Neural progenitor cell (in vitro differentiated cells): ENCODE results near the gene UBXN1. TPM values are rescaled to one million over a fixed set of nuclear protein-coding genes. Genes with fewer than 3 reads are reported as not detected.
A peak's percentile ranks its signal among the peaks of the same experiment; 100 is the strongest.
"Not testable (repeated sequence)": the region's sequence is repeated elsewhere in the genome, so short reads cannot be mapped to it uniquely, and the experiment has no call there.

Source experiments
- DNase-seq: peaks from one replicate; pipeline ENCODE4 v3.0.0-alpha.2; 2016; ENCODE audit warnings: low spot score
- H2AFZ ChIP-seq: fragments of 200-600 bp; sonication (generic); replicated peaks from 2 replicates; pipeline ENCODE4 v1.6.1; 2016; ENCODE audit warnings: antibody characterized with exemption
- H3F3A ChIP-seq: fragments of 200-600 bp; sonication (generic); 2 replicates; pipeline ENCODE4 v1.6.1; 2016; ENCODE audit warnings: antibody characterized with exemption, low read depth
- H3K27ac ChIP-seq: fragments of 200-600 bp; sonication (generic); 2 replicates; pipeline ENCODE4 v1.5.1; 2016; ENCODE audit warnings: mild to moderate bottlenecking
- H3K27me3 ChIP-seq: fragments of 200-600 bp; sonication (generic); 2 replicates; pipeline ENCODE4 v1.6.1; 2016; ENCODE audit warnings: mild to moderate bottlenecking, moderate library complexity
- H3K36me3 ChIP-seq: fragments of 200-600 bp; sonication (generic); 2 replicates; pipeline ENCODE4 v1.5.1; 2016
- H3K4me1 ChIP-seq: fragments of 200-600 bp; sonication (generic); 2 replicates; pipeline ENCODE4 v1.6.1; 2016; ENCODE audit warnings: mixed run types
- H3K4me2 ChIP-seq: fragments of 200-600 bp; sonication (generic); 2 replicates; pipeline ENCODE4 v1.6.1; 2016
- H3K4me3 ChIP-seq: fragments of 200-600 bp; sonication (generic); 2 replicates; pipeline ENCODE4 v1.5.1; 2016
- H3K79me2 ChIP-seq: fragments of 200-600 bp; sonication (generic); 2 replicates; pipeline ENCODE4 v1.6.1; 2016; ENCODE audit warnings: low read depth
- H3K9ac ChIP-seq: fragments of 200-600 bp; sonication (generic); 2 replicates; pipeline ENCODE4 v1.6.1; 2016
- H3K9me3 ChIP-seq: fragments of 200-600 bp; sonication (generic); 2 replicates; pipeline ENCODE4 v1.5.1; 2016; ENCODE audit warnings: low read depth
- H4K20me1 ChIP-seq: fragments of 200-600 bp; sonication (generic); 2 replicates; pipeline ENCODE4 v1.6.1; 2016; ENCODE audit warnings: low read depth
- H3K27ac Mint-ChIP-seq: 3 replicates; pipeline ENCODE4 v1.8.0; 2021; ENCODE audit warnings: mixed read lengths
- H3K27me3 Mint-ChIP-seq: 2 replicates; pipeline ENCODE4 v1.8.0; 2022; ENCODE audit warnings: low read depth, mild to moderate bottlenecking, inconsistent platforms, moderate library complexity, mixed read lengths; ENCODE audit not compliant: insufficient read depth
- H3K36me3 Mint-ChIP-seq: 3 replicates; pipeline ENCODE4 v1.8.0; 2021; ENCODE audit warnings: mixed read lengths
- H3K4me1 Mint-ChIP-seq: 3 replicates; pipeline ENCODE4 v1.8.0; 2021; ENCODE audit warnings: mixed read lengths
- H3K4me3 Mint-ChIP-seq: 3 replicates; pipeline ENCODE4 v1.8.0; 2021; ENCODE audit warnings: mild to moderate bottlenecking, moderate library complexity, mixed read lengths
- H3K9me3 Mint-ChIP-seq: 3 replicates; pipeline ENCODE4 v1.8.0; 2020; ENCODE audit warnings: mixed read lengths
- CTCF ChIP-seq: fragments of 200-600 bp; sonication (generic); IDR thresholded peaks from 2 replicates; pipeline ENCODE4 v1.5.1; 2017; ENCODE audit warnings: antibody characterized with exemption, mild to moderate bottlenecking
- EZH2 ChIP-seq: fragments of 200-600 bp; sonication (generic); IDR thresholded peaks from 2 replicates; pipeline ENCODE4 v1.6.1; 2017; ENCODE audit warnings: antibody characterized with exemption, mild to moderate bottlenecking, moderate library complexity
- EZH2phosphoT487 ChIP-seq: fragments of 200-600 bp; sonication (generic); IDR thresholded peaks from 2 replicates; pipeline ENCODE4 v1.6.1; 2017; ENCODE audit warnings: antibody characterized with exemption
- total RNA-seq: library from RNA; depleted of rRNA; stranded (reverse); fragments of >200 nt; gene quantifications from 2 replicates; pipeline ENCODE4 v1.2.3, GENCODE V29; 2015; ENCODE audit warnings: low replicate concordance

Gene UBXN1
- total RNA-seq, 1 donor from 2014 or later = 60.7 TPM

GRCh38 chr11:62705880-62706849 is 27.3 kb upstream of the UBXN1 start:
- Mint-ChIP-seq H3K36me3 (peaks cover 20% of the 10 kb centered on the region), H3K27ac (peak overlapping the region; percentile 95), H3K4me1 (peaks cover 47% of the 10 kb centered on the region), H3K27me3 (peaks cover 8% of the 10 kb centered on the region), H3K4me3 (peak overlapping the region; percentile 88), H3K9me3 (no peaks in the 10 kb centered on the region)
- peak overlapping the region; percentile 96 for H3K4me2 ChIP-seq
- peak; percentile 99 for DNase-seq
- peak overlapping the region; percentile 74 for H3K9ac ChIP-seq
- peak overlapping the region; percentile 66 for H2AFZ ChIP-seq
- TF ChIP-seq EZH2phosphoT487 (no peak), CTCF (no peak), EZH2 (no peak)
- peaks cover 32% of the 10 kb centered on the region for H3K4me1 ChIP-seq
- peak overlapping the region; percentile 72 for H3K27ac ChIP-seq
- H3K79me2 ChIP-seq = peaks cover 16% of the 10 kb centered on the region
- H3K36me3 ChIP-seq = no peaks in the 10 kb centered on the region
- H3K27me3 ChIP-seq = no peaks in the 10 kb centered on the region
- H3K4me3 ChIP-seq = peak overlapping the region; percentile 60
- no peaks in the 10 kb centered on the region for H4K20me1 ChIP-seq
- peaks cover 56% of the 10 kb centered on the region for H3F3A ChIP-seq
- no peaks in the 10 kb centered on the region for H3K9me3 ChIP-seq

- no peaks in the 10 kb centered on the region for H3K9me3 ChIP-seq
- no peaks in the 10 kb centered on the region for H3K9me3 Mint-ChIP-seq
- H3K27me3 ChIP-seq = no peaks in the 10 kb centered on the region
- H3K27ac Mint-ChIP-seq = peak overlapping the region; percentile 95
- TF ChIP-seq CTCF (no peak), EZH2phosphoT487 (no peak), EZH2 (no peak)
- H3K4me3 ChIP-seq = peak overlapping the region; percentile 60
- no peaks in the 10 kb centered on the region for H4K20me1 ChIP-seq
- peaks cover 49% of the 10 kb centered on the region for H3F3A ChIP-seq
- peak overlapping the region; percentile 74 for H3K9ac ChIP-seq
- peak overlapping the region; percentile 15 for H3K27ac ChIP-seq
- peak overlapping the region; percentile 88 for H3K4me3 Mint-ChIP-seq
- H3K27me3 Mint-ChIP-seq = peaks cover 8% of the 10 kb centered on the region
- peaks cover under 1% of the 10 kb centered on the region for H3K36me3 ChIP-seq
- H3K79me2 ChIP-seq = peaks cover 16% of the 10 kb centered on the region
- H2AFZ ChIP-seq = peak overlapping the region; percentile 66
- peaks cover 19% of the 10 kb centered on the region for H3K36me3 Mint-ChIP-seq
- peaks cover 32% of the 10 kb centered on the region for H3K4me1 ChIP-seq
- no peak for DNase-seq
- peaks cover 44% of the 10 kb centered on the region for H3K4me1 Mint-ChIP-seq
- peak overlapping the region; percentile 96 for H3K4me2 ChIP-seq
Measured at GRCh38 chr11:62705413-62705812, 26.5 kb upstream of the UBXN1 start.

GRCh38 chr11:62703921-62704320 is 25.0 kb upstream of the UBXN1 start:
- H3K9me3 Mint-ChIP-seq, H3K4me3 Mint-ChIP-seq, H4K20me1 ChIP-seq, H3K27ac ChIP-seq, H3K4me2 ChIP-seq, H3K9me3 ChIP-seq, H3K27me3 ChIP-seq, H3K27ac Mint-ChIP-seq, DNase-seq, H3K4me3 ChIP-seq, H3K36me3 ChIP-seq, H3K9ac ChIP-seq, H2AFZ ChIP-seq, H3K27me3 Mint-ChIP-seq: not testable (repeated sequence)
- peaks cover 31% of the 10 kb centered on the region for H3K4me1 Mint-ChIP-seq
- Histone ChIP-seq H3F3A (peaks cover 36% of the 10 kb centered on the region), H3K4me1 (peaks cover 29% of the 10 kb centered on the region), H3K79me2 (peaks cover 16% of the 10 kb centered on the region)
- H3K36me3 Mint-ChIP-seq = peaks cover 21% of the 10 kb centered on the region

GRCh38 chr11:62702246-62702645 is 23.4 kb upstream of the UBXN1 start:
- no peaks in the 10 kb centered on the region for H3K27me3 ChIP-seq
- H3K27ac Mint-ChIP-seq = peak overlapping the region; percentile 31
- peaks cover 16% of the 10 kb centered on the region for H3K79me2 ChIP-seq
- peaks cover 25% of the 10 kb centered on the region for H3K36me3 Mint-ChIP-seq
- no peak overlapping the region for H3K4me3 ChIP-seq
- no peaks in the 10 kb centered on the region for H3K9me3 ChIP-seq
- H3F3A ChIP-seq = peaks cover 20% of the 10 kb centered on the region
- no peaks in the 10 kb centered on the region for H3K9me3 Mint-ChIP-seq
- TF ChIP-seq EZH2 (no peak), EZH2phosphoT487 (no peak), CTCF (no peak)
- H3K4me3 Mint-ChIP-seq = no peak overlapping the region
- no peak for DNase-seq
- no peaks in the 10 kb centered on the region for H3K27me3 Mint-ChIP-seq
- H3K4me2 ChIP-seq = no peak overlapping the region
- H2AFZ ChIP-seq = no peak overlapping the region
- no peak overlapping the region for H3K27ac ChIP-seq
- H3K4me1 Mint-ChIP-seq = peaks cover 14% of the 10 kb centered on the region
- H3K9ac ChIP-seq = no peak overlapping the region
- H3K4me1 ChIP-seq = peaks cover 14% of the 10 kb centered on the region
- H4K20me1 ChIP-seq = no peaks in the 10 kb centered on the region
- peaks cover 4% of the 10 kb centered on the region for H3K36me3 ChIP-seq
